Measurements from ENCODE around the gene TAF11L6.
"Not testable (repeated sequence)": the region's sequence is repeated elsewhere in the genome, so short reads cannot be mapped to it uniquely, and the experiment has no call there.

The TAF11L6 gene

GRCh38 chr5:17528369-17528768 lies at the start of gene TAF11L6:
TSS of gene TAF11L6 (plus strand) at chr5:17528669.
- not testable (repeated sequence) for DNase-seq (ENCODE audit: low spot score)

DNA sequence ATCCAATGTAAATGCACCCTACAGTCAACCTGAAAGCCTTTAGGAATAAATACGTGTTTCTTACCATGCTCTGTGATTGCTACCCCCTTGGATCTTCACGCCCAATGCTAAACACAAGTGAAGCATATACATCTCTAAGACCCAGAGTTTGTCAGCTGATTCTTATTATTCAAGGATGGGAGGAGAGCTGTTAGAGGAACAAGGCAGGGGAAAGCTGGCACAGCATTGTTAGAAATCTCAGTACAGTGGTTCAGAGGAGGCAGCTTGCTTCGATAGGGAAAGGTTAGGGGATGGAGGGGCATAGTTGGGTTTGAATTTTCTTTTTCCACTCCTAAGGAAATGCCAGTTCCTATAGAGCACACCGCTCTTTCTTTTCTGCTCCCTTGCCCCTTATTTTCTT lies 47.1 kb upstream of the TAF11L6 start:
- no peak for DNase-seq (ENCODE audit: low spot score)

DNA sequence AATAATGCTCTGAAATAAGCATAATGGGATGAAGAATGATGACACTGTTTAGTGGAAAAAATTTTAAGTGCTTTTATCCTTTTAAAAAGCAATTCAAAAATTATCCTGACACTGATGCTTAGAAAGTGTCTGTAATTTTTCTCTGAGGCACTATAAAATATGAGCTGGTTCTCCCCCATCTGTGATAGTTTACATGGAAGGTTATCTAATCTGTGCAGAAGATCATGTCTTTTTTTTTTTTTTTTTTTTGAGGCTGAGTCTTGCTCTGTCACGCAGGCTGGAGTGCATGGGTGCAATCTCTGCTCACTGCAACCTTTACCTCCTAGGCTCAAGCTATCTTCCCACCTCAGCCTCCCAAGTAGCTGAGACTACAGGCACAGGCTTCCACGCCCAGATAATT lies 45.7 kb upstream of the TAF11L6 start:
- DNase-seq (ENCODE audit: low spot score): no peak

DNA sequence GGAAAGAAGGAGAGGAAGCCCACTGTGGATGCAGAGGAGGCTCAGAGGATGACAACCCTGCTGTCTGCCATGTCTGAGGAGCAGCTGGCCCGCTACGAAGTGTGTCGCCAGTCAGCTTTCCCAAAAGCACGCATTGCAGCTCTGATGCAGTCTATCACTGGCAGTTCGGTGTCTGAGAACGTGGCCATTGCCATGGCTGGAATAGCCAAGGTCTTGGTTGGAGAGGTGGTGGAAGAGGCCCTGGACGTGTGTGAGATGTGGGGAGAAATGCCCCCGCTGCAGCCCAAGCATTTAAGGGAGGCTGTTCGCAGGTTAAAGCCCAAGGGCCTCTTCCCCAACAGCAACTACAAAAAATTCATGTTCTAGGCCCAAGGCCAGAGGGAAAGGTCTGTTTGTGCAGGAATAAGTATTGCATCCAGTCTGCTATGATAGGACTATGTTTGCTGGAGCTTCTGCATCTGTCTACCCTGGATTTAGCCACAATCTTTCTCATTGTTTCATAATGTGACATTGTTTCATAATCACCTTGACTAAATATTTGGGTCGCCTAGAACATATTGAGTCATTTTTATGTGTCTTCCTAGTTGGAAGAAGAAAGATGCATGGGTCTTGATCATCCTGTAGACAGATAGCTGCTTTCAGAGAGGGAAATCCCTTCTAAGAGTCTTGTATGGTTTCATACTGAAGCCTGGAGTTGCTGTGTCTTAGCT lies 41.9 kb upstream of the TAF11L6 start:
- not testable (repeated sequence) for DNase-seq (ENCODE audit: low spot score)

GRCh38 chr5:17487174-17487512 lies 41.3 kb upstream of the TAF11L6 start:
- DNase-seq (ENCODE audit: low spot score): no peak

GRCh38 chr5:17491257-17491656 lies 37.2 kb upstream of the TAF11L6 start:
- not testable (repeated sequence) for DNase-seq (ENCODE audit: low spot score)

DNA sequence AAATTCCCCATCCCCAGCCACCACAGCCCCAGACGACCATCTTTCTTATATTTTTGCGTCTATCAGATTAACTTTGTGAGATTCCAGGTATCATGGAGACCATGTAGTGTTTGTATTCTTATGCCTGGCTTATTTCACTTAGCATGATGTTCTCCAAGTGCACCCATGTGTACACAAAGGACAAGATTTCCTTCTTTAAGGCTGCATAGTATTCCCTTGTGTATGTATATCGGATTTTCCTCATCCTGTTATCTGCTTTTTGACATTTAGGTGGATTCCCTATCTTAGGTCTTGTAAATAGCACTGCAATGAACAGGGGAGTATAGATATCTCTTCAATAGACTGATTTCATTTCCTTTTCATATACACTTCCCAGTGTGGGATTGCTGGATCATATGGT lies 35.7 kb upstream of the TAF11L6 start:
- DNase-seq (ENCODE audit: low spot score): no peak

- no peak for DNase-seq (ENCODE audit: low spot score)
These were observed 31.0 kb upstream of the TAF11L6 start for GRCh38 chr5:17497446-17497845.

- DNase-seq (ENCODE audit: low spot score): not testable (repeated sequence)
These were observed 30.5 kb upstream of the TAF11L6 start, which contains the start of gene TAF11L2 for GRCh38 chr5:17497931-17498330. TSS of gene TAF11L2 (plus strand) at chr5:17498231.

DNA sequence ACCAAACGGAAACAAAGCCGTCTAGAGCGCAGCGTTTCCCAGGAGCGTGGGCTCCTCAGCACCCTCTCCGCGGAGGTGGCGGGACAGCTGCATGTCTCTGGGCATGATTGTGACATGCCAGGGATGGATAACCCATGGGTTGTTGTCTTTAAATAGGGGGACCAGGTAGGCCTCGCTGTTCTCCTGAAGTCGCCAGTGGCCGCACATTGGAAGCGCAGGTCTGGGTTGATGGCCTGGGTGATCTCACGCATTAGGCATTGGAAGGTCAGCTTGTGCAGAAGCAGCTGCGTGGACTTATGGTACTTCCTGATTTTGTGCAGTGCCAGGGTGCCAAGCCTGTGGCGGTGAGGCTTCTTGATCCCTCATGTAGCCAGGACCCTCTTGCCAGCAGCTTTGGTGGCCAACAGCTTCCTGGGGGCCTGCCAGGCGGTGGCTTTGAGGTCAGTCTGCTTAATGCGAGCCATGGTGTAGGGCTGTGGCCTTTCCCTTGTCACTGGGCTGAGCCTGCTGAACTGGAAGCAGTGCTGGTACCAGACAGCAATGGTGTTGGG lies 16.6 kb upstream of the TAF11L6 start:
- DNase-seq (ENCODE audit: low spot score): no peak

DNA sequence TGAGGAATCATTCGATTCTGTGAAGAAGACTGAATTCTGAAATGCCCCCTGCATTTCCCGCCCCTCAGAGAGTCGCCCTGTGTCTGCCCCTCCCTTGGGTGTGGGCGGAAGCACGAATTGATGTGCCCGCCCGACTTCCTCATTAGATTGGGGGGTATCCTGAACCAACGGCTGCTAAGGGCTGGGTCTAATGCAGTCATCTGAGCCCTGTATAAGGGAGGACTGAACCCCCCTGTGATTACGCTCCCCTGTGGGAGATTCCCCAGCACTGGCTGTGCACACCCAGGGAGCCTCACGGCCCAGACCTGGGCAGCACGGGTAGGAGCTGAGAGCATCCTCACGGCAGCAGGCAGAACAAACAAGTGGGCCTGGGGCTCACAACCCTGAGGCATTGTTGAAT lies 10.9 kb upstream of the TAF11L6 start:
- DNase-seq (ENCODE audit: low spot score): not testable (repeated sequence)

- not testable (repeated sequence) for DNase-seq (ENCODE audit: low spot score)
These were observed 10.4 kb upstream of the TAF11L6 start, which contains the start of gene TAF11L3 for GRCh38 chr5:17518067-17518466. TSS of gene TAF11L3 (plus strand) at chr5:17518367.

- not testable (repeated sequence) for DNase-seq (ENCODE audit: low spot score)
These were observed 9.0 kb upstream of the TAF11L6 start for GRCh38 chr5:17519508-17519907.

- not testable (repeated sequence) for DNase-seq (ENCODE audit: low spot score)
These were observed 7.0 kb upstream of the TAF11L6 start, which contains the start of gene TAF11L4 for GRCh38 chr5:17521501-17521900. TSS of gene TAF11L4 (plus strand) at chr5:17521801.

- DNase-seq (ENCODE audit: low spot score): not testable (repeated sequence)
These were observed 3.5 kb upstream of the TAF11L6 start, which contains the start of gene TAF11L5 for GRCh38 chr5:17524935-17525334. TSS of gene TAF11L5 (plus strand) at chr5:17525235.

DNA sequence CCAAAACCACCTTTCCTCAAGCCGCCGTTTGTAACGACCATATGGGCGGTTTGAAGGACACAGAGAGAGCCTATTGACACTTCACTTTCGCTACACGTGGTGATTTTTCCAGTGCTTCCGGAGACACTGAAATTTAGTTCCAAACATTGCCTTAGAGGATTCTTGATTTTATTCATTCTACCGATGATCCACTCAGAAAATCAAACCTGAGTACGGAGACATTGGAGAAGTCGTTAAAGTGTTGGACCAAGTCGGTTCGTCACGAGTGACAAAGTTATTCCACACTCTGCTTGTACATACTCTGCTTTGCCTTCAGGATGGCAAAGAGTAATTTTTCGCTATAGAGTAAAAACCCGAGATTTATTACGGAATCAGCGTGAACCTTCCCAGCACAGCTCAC lies 2.0 kb upstream of the TAF11L6 start:
- DNase-seq (ENCODE audit: low spot score): not testable (repeated sequence)
